ENCODE data around the gene NUDT1.

NUDT1 gene

GRCh38 chr7:2205036-2205780 lies 36.8 kb upstream of the NUDT1 start:
- no peak for DNase-seq

DNA sequence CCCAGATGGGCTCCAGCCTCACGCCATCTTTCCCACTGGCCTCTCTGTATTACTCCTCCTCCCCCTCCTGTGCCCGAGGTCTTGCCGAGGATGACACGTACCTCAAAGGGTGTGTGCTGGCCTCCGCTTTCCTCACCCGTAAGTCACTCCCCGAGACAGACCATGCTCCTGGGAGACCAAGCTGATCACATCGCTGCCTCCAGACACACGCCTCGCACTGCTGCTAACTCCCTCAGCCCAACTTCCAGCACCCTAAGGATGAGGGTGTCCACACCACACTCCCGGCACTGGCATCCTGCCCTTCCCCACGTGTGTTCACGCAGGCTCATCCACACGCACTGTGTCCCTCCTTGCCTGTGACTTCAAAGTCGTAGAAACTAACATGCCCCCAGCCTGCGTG lies 33.3 kb upstream of the NUDT1 start:
- no peak for DNase-seq

DNA sequence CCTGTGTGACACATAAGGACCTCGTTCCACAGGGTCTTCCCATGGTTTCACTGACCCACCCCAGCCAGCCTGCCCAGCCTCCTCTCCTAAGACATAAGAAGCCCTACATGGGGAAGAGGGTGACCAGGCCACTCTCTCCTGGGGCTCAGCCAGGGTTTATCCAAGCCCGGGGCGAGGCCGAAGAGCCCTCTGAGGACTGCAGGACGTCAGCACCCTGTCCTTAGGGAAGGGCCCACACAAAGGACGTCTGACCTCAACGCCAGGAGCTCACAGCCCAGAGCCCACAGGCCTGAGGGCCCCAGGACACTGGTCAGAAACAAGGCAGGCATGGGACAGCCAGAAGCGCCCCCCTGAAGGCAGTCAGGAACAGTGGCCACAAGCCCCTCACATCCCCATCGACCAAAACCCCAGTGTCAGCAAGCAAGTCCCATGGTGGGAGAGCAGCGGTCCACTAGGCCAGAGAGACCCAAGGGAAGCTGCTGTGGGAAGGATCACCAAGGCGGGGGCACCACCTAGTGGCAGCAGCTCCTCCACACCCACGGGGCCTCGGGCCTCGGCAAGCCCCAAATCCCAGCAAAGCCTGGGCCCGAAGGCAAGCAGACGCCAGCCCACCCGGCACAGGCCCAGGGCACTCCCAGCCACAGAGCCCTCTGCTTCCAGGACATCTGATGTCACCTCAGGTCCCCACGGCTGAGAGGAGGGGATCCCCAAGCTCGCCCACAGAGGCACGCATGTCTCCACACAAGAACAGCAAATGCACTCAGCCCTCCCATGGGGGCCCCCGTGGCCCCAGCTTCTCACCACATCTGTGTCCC lies 32.7 kb upstream of the NUDT1 start:
- peak; percentile 26 to 48 for DNase-seq

DNA sequence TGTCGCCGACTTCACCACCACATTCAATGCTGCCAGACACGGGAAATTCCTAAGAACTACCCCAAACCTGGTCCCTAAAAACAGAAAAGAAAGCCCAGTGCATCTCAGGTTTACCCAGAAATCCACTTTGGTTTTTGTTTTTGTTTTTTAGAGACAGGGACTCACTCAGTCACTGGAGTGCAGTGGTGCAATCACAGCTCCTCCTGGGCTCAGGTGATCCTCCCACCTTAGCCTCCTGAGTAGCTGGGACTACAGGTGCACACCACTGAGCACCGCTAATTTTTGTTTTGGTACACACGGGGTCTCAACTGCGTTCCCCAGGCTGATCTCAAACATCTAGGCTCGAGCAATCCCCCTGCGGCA lies 32.1 kb upstream of the NUDT1 start:
- DNase-seq: no peak

DNA sequence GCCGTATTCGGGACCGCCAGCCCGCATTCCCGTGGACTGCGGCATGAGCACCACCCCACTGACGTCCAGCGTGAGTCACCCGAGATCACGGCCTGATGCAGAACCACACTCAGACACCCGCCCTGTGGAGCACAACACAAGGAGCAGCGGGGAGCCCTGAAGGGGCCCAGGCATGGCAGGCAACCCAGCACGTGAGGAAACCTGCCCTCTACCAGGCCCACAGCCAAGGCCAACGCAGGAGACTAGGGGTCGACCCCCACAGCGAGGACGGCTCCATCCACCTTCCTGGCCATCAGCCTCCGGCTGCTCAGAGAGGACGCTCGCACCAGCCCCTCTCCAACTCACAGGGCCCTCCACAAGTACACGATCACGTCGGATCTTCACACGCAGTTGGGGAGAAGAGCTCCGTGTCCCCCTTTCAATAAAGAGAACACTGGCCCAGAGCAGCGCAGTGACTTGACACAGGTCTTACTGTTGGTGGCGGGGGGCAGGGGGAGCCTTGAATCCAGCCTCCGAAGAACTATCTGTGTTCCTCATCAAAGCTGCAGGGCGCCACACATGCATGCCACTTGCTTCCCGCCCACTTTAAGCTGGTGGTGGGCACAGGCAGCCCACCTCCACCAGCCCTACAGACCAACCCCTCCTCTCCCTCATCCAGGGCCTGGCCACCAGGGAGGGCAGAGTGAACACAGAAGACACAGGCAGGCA lies 31.3 kb upstream of the NUDT1 start:
- no peak for DNase-seq

- no peak for DNase-seq
These were observed 30.7 kb upstream of the NUDT1 start for GRCh38 chr7:2211259-2211880.

- no peak for DNase-seq
These were observed 30.1 kb upstream of the NUDT1 start for GRCh38 chr7:2211926-2212325.

DNA sequence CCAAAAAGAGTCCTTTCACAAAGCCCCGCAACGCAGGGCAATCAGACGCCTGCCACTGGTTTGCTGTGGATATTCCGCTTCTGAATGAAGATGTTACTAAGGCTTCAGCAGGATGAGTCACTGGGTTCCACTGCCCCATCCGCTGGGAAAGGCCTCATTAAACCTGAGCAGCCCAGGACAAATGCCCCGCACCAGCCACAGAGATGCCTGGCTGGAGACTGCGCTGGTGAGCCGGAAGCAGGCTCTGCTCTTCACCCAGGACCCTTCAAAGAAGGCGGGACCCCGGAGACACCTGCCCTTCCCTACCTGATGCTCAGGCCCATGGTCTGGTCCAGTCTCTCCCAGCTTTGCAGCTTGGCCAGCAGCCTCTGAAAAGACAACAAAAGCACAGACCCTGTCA lies 29.1 kb upstream of the NUDT1 start:
- no peak for DNase-seq

- DNase-seq: no peak
These were observed 28.3 kb upstream of the NUDT1 start for GRCh38 chr7:2213551-2214215.

- no peak for DNase-seq
These were observed 27.4 kb upstream of the NUDT1 start for GRCh38 chr7:2214636-2215035.

DNA sequence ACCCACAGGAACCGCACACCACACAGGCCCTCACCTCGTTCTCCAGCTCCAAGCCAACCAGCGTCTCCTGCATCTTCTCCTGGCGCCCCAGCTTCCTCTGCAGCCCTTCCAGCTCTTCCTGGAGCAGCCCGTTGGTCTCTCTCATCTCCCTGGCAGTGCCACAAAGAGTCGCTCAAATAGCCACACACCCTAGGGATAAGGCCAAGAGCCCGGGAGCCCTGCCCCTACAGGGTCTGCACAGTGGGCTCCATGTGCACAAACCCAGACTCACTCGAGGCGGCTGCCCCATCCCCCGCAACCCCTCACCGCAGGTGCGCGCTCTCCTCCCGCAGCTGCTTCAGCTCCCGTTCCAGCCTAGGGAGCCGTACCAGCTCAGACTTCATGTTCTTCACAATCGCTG lies 26.2 kb upstream of the NUDT1 start:
- DNase-seq: no peak

DNA sequence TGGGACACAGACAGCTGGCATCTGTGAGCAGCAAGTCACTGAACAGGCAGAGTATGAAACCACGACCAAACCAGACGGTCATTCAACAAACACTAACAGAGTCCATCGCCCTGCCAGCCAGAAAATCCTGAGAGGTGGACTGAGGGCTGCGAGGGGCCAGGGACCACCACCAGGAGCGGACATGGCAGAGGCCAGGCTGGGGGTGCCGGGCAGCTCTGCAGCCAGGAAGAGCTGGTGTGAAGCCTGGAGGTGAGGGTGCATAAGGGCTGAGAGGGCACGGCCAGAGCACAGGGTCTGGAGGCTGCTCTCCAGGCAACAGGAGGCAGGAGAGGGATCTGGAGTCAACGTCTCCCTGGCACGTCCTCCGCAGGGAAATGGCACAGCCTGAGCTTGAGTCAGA lies 24.8 kb upstream of the NUDT1 start:
- no peak for DNase-seq

GRCh38 chr7:2217716-2218443 lies 24.1 kb upstream of the NUDT1 start:
- DNase-seq: no peak

DNA sequence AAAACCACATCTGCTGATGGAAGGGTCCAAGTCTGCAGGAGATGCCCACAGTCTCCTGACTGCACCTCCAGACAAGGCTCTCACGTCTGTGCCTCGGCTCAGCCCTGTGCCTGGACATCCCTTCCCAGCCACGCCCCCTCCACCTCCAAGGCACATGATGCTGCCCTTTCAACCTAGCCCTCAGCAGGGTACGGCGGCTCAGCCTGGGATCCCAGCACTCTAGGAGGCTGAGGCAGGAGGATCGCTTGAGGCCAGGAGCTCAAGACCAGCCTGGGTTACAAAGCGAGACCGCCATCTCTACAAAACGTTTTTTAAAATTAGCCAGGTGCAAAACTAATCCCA lies 23.6 kb upstream of the NUDT1 start:
- no peak for DNase-seq

GRCh38 chr7:2219136-2219535 lies 22.9 kb upstream of the NUDT1 start:
- no peak for DNase-seq

- DNase-seq: no peak
These were observed 22.4 kb upstream of the NUDT1 start for GRCh38 chr7:2219606-2220005.

GRCh38 chr7:2220030-2220429 lies 22.0 kb upstream of the NUDT1 start:
- DNase-seq: no peak

DNA sequence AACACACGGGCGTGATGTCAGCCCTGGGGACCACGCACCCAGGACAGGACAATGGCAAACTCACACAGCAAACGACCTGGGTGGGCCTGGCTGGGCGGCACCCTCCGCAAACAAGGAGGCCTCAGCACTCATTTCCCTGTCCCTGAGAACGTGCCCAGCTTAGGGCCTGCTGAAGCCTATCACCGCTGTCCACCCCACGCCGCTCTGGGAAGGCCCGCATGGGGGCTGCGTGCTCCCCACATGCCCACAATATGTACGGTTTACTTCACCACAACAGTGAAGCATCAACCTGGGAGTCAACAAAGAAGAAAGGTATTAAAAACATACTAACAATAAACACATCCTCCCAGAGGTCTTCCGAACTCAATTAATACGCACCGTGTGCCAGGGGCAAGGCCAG lies 21.5 kb upstream of the NUDT1 start:
- no peak for DNase-seq

GRCh38 chr7:2220954-2221353 lies 21.1 kb upstream of the NUDT1 start:
- DNase-seq: no peak

GRCh38 chr7:2222516-2222915 lies 19.5 kb upstream of the NUDT1 start:
- no peak for DNase-seq

GRCh38 chr7:2223321-2223720 lies 18.7 kb upstream of the NUDT1 start:
- DNase-seq: no peak

GRCh38 chr7:2224491-2224928 lies 17.5 kb upstream of the NUDT1 start:
- no peak for DNase-seq

Measured in inflammatory macrophage treated with lipopolysaccharide for 1 hour (primary cell).